HTERT RPE-1 (cell line): ENCODE data around the gene MRPL37.
"Not testable (repeated sequence)": the region's sequence is repeated elsewhere in the genome, so short reads cannot be mapped to it uniquely, and the experiment has no call there.

Experiments used
- in situ Hi-C: fragments of 300-500 bp; cut with MboI; formaldehyde crosslinking; loops from 4 replicates; pipeline ENCODE4 v1.14.3; 2020; ENCODE audit warnings: low sequenced_read_pairs

The MRPL37 gene

GRCh38 chr1:54199765-54200518 lies at the start of gene MRPL37, which contains the start of gene CYB5RL:
TSS of gene MRPL37 (plus strand) at chr1:54200167. CDS start at chr1:54200244, 77 bp downstream.
TSS of gene CYB5RL (minus strand) at chr1:54200030. CDS start at chr1:54195616, 4,414 bp downstream.
- in situ Hi-C loops = no loop called here

GRCh38 chr1:54151013-54151412 lies 49.0 kb upstream of the MRPL37 start:
- in situ Hi-C loops = no loop called here

DNA sequence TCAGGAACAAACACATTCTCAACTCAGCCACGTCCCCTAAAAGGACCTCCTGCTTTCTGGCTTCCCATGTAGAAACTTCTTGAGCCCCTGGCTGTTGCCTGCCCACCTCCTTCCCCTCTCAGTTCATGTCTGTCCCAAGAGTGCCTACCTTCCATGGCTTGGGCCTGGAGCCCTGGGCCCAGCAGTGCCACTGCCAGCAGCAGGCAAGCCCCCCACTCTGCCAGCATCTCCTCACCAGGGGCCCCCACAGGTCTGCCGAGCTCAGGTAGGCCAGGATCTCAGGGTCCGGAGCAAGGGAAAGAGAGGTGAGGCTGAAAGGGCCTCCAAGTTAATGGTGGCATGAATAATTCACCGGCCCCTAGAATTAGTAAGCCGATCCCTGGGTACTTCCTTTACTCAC lies 47.3 kb upstream of the MRPL37 start, which contains the start of gene CDCP2:
TSS of gene CDCP2 (minus strand) at position 305 of the 400 bp plus-strand sequence. CDS start at position 227, 78 bp downstream.
- in situ Hi-C loops = no loop called here

- in situ Hi-C loops = no loop called here
These were observed 46.2 kb upstream of the MRPL37 start for GRCh38 chr1:54153535-54154439.

DNA sequence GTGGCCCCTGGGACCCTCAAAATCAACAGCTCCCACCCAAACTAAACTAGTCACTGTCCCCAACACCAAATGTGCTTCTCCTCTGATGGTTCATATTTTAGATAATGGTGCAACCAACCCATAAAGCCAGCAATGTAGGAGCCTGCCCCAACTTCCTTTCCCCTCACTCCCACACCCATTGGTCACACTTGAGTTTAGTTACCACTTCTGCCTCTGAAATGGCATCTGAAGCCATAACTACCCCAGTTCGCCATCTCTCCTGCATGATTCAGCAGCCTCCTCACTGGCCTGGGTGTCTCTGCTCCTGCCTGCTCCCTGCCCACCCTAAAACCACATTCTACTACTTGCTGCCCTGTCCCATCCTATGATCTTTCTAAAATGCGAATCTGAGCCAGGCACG lies 43.8 kb upstream of the MRPL37 start:
- in situ Hi-C loops = no loop called here

DNA sequence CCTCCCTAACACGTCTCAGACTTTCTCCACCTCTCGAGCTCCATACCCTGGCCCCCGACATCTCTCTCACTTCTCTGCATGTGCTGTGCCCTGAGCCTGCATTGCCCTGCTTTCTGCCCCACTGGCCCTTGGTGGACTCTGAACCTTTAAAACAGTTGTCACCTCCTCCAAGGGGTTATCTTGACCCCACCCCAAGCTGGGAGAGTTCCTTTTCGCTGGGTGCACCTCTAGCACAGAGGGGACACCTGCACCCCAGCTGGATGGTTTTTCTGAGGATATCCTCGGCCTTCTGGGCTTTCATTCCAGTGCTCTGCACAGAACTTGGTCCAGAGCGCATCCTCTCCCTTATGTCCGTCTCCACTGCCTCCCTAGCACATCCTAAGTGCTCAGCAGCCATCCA lies 43.0 kb upstream of the MRPL37 start:
- in situ Hi-C loops = no loop called here

DNA sequence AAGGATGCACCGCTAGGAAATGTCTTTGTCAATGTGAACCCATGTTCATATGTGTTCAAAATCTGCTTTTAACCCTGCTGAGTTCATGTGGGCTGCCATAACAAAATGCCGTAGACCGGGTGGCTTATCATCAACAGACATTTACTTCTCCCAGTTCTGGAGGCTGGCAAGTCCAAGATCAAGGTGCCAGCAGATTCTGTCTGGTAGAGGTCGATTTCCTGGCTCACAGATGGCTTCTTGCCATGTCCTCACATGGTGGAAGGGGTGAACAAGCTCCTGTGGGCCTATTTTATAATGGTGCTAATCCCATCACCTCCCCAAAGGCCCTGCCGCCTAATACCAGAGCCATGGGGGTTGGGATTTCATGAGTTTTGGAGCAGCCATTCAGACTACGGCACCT lies 42.6 kb upstream of the MRPL37 start:
- in situ Hi-C loops = no loop called here

DNA sequence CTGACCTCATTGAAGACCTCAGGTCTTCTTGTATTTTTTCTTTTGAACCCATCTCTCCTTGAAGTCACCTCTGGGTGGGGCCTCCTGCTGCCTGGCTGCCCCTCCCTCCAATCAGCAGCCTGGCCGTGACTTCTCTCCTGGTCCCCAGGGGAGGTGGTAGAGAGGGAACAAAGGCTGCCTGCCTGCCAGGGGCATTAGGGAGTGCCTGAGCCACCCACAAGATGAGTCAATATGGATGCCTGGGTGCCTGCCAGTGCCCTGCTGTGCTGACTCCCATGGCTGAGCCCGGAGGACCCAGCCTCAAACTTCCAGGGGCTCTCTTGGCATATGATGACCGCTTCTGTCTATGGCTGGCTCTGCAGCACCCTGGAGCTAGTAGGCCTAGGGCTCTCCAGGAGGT lies 41.9 kb upstream of the MRPL37 start:
- in situ Hi-C loops = no loop called here

GRCh38 chr1:54159733-54160316 lies 40.1 kb upstream of the MRPL37 start:
- in situ Hi-C loops = no loop called here

DNA sequence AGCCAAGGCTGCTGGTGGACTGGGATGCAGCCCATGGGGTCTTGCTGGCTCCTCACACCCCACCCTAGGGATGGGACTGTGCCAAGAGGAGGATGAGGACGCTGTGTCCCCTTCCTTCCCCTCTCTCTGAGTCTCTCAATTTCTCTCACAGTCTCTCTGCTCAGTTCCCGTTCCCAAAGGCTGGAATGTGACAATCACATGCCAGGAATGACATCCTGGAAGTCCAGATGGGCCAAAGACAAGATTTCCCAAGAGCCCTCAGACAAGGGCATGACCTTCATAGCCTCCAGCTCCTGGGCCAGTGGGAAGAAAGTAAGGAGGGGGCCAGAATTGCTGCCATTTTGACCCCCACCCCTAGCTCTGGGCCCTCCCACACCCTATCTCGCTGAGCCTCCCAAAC lies 39.6 kb upstream of the MRPL37 start:
- in situ Hi-C loops = no loop called here

DNA sequence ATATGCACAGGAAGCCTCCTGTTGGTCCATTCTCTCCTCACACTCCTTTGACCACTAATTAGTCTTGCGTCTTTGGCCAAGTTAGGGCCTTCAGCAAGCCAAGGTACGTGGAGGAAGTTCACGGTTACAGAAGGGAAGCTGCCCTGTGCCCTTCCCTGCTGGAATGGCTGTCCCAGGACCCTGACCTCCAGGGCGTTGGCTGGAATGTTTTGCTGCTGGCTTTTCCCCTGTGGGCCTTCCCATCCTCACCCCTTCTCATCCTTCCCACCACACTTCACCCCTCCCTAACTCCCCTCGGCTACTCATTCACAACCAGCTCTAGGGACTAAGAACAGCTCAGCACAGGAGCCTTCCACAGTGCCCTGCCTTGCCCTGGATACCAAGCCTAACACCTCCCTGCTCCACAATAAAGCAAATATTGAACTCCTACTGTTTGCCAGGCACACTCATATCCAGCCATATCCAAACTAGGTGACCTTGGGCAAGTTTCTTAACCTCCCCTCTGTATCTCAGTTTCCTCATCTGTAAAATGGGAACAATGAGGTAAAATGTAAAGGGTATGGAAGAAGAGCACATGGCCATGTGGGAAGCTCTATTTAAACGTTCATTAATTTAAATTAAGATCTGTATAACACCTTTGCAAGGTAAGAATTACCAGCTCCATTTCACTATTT lies 38.3 kb upstream of the MRPL37 start:
- in situ Hi-C loops = no loop called here

DNA sequence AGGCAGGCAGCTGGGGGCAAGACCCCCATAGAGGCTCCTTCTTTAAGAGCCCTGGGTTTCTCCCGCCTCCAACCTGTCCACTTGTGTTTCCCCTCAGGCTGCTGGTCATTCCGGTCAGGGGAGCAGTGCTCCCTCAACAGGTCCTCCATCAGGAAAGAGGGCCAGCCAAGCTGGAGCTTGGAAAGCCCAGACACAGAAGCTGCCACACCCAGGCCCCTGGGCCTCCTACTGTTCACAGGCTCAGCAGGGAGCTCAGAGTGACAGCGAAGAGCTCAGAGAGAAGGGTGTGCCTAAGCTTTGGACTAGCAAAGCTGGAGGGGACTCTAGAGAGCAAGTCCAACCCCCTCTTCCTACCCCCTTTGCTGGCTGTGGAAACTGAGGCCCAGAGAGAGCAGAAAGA lies 36.9 kb upstream of the MRPL37 start:
- in situ Hi-C loops = no loop called here

- in situ Hi-C loops = no loop called here
These were observed 36.4 kb upstream of the MRPL37 start for GRCh38 chr1:54163573-54163972.

DNA sequence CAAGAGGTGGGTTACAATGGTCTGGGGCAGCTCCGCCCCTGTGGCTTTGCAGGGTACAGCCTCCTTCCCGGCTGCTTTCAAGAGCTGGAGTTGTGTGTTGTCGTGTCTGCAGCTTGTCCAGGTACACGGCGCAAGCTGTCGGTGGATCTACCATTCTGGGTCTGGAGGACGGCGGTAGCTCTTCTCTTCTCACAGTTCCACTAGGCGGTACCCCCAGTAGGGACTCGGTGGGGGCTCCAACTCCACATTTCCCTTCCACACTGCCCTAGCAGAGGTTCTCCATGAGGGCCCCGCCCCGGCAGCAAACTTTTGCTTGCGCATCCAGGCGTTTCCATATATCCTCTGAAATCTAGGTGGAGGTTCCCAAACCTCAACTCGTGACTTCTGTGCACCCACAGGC lies 34.8 kb upstream of the MRPL37 start:
- in situ Hi-C loops = no loop called here

DNA sequence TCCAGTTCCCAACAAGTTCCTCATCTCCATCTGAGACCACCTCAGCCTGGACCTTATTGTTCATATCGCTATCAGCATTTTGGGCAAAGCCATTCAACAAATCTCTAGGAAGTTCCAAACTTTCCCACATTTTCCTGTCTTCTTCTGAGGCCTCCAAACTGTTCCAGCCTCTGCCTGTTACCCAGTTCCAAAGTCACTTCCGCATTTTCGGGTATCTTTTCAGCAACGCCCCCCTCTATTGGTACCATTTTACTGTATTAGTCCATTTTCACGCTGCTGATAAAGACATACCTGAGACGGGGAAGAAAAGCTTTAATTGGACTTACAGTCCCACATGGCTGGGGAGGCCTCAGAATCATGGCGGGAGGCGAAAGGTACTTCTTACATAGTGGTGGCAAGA lies 33.6 kb upstream of the MRPL37 start:
- in situ Hi-C loops = not testable (repeated sequence)

- in situ Hi-C loops = no loop called here
These were observed 32.4 kb upstream of the MRPL37 start for GRCh38 chr1:54167422-54168139.

DNA sequence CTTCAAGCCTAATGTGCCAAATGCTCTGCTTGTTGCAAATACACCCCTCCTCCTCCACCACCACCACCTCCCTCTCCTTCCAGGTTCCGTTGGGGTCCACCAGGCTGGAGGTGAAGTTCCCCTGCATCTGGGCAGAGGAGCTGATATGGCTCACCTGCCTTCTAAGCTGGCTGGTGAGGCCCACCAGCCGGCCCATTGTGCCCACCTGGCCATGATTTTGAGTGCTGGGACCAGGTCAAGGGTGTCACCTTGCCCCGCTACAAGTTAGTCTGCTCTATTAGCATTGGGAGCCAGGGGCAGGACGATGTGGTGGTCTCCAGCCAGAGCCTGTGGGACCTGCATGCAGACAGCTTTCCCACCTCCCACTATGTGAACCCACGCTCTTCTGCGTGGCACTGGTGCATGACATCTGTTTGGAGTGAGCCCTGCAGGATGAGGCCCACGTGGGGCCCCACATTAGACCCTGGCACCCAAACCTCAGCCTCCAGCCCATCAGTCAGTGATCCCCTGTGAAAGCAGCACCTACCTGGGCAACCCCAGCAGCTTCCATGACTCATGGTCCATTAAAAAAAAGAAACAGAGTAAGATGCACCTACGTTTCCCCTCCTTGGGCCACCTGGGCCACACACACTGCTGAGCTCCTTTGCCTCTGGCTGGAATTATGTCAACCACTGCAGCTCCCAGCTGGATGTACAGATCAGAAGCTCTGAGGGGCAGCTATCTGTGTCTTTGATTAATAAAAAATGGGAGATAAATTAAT lies 31.6 kb upstream of the MRPL37 start:
- in situ Hi-C loops = no loop called here

GRCh38 chr1:54169068-54169467 lies 30.9 kb upstream of the MRPL37 start:
- in situ Hi-C loops = no loop called here

GRCh38 chr1:54171016-54171415 lies 29.0 kb upstream of the MRPL37 start:
- in situ Hi-C loops = no loop called here

GRCh38 chr1:54171606-54172005 lies 28.4 kb upstream of the MRPL37 start:
- in situ Hi-C loops = no loop called here
